Body of pancreas (tissue), 4 donors: ENCODE data around the gene EPHB1.

Source experiments
- POLR2A ChIP-seq, 3 donors: fragments of 450-650 bp; IDR thresholded peaks; one replicate each; pipeline ENCODE4 v1.6.1; 2016; ENCODE audit warnings: antibody characterized with exemption in 3 of 3, mild to moderate bottlenecking in 2 of 3
- TF ChIP-seq, protein P1 (sequence below), 7 experiments: fragments of 450-650 bp in 4 of 7; fragments of 200-600 bp in 3 of 7; sonication (generic) in 3 of 7; IDR thresholded peaks; one replicate each; pipeline ENCODE4 v1.5.1; 2016 to 2019; ENCODE audit warnings: antibody characterized with exemption in 7 of 7

DNA sequence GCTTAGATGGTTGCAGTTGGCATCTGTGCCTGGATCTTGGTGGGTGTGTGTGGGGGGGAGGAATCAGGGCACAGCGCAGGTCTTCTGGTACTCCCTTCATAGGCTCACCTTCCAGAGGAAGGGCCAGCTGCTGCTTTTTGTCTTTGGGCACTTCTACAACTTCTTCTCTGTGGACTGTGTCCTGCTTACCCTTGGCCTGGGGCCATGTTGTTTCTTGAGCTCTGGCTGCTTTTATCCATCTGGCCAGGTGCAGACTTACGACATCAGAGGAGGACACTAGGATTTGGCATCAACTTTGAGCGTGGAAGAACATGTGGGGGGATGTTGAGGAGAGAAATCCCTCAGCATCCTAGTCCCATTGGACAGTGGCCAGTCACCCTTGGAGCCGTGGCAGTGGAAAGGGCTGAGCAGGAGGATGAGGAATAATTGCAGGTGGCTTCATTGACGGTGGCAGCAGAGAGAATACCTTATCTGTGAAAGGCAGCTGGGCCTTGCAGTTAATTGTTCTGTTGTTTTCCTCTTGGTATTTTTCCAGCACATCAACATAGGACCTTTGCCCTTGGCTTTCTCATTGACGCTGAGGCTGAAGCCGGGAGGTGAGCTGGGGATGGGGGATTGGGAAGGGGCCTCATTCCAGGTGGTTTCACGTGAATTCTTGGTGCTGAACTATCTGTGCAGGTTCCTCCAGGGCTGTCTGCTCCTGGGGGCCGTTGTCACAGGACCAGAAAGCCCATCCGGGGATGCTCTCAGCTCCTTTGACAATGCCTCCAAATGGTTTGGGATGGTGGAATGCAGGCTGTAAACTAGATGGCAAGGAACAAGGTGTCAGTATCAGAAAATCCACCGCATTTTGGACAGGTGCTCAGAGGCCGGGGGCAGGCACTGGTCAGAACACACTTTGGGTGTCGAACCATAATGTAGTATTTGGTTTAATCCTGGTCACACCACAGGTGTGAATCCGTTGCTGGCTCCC, 9.7 kb downstream of the EPHB1 start:
- TF ChIP-seq, protein P1, sequence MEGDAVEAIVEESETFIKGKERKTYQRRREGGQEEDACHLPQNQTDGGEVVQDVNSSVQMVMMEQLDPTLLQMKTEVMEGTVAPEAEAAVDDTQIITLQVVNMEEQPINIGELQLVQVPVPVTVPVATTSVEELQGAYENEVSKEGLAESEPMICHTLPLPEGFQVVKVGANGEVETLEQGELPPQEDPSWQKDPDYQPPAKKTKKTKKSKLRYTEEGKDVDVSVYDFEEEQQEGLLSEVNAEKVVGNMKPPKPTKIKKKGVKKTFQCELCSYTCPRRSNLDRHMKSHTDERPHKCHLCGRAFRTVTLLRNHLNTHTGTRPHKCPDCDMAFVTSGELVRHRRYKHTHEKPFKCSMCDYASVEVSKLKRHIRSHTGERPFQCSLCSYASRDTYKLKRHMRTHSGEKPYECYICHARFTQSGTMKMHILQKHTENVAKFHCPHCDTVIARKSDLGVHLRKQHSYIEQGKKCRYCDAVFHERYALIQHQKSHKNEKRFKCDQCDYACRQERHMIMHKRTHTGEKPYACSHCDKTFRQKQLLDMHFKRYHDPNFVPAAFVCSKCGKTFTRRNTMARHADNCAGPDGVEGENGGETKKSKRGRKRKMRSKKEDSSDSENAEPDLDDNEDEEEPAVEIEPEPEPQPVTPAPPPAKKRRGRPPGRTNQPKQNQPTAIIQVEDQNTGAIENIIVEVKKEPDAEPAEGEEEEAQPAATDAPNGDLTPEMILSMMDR (IDR thresholded peaks at IDR 0.05), result no peak
- TF ChIP-seq POLR2A (IDR thresholded peaks at IDR 0.05), result no peak
